ENCODE measurements around the gene FUT7.
"Not testable (repeated sequence)": the region's sequence is repeated elsewhere in the genome, so short reads cannot be mapped to it uniquely, and the experiment has no call there.

FUT7 gene

GRCh38 chr9:137063311-137064026 is 31.6 kb upstream of the FUT7 start:
- TF ChIP-seq JUND (IDR thresholded peaks at IDR 0.05; ENCODE audit: low read depth), result no peak

GRCh38 chr9:137062798-137063197 is 30.9 kb upstream of the FUT7 start:
- in situ Hi-C loops (cut with HindIII; ENCODE audit: low pct_unique_long_range_greater_than_20kb, low sequenced_read_pairs); DNase-seq (ENCODE audit: low read depth in 1 of 2, low spot score in 1 of 2): not testable (repeated sequence)

More at GRCh38 chr9:137063311-137064026, 31.6 kb upstream of the FUT7 start:
- DNase-seq (ENCODE audit: low read depth in 1 of 2, low spot score in 1 of 2), result no peak
- in situ Hi-C loops (cut with HindIII; ENCODE audit: low pct_unique_long_range_greater_than_20kb, low sequenced_read_pairs), result no loop called here

- TF ChIP-seq JUND (IDR thresholded peaks at IDR 0.05; ENCODE audit: low read depth), result no peak
- DNase-seq (ENCODE audit: low read depth in 1 of 2, low spot score in 1 of 2), result no peak
- in situ Hi-C loops (cut with HindIII; ENCODE audit: low pct_unique_long_range_greater_than_20kb, low sequenced_read_pairs), result no loop called here
Observed at GRCh38 chr9:137062384-137062783, 30.5 kb upstream of the FUT7 start.

- TF ChIP-seq JUND (IDR thresholded peaks at IDR 0.05; ENCODE audit: low read depth), result no peak
- no peak for DNase-seq (ENCODE audit: low read depth in 1 of 2, low spot score in 1 of 2)
- in situ Hi-C loops (cut with HindIII; ENCODE audit: low pct_unique_long_range_greater_than_20kb, low sequenced_read_pairs), result no loop called here
Observed at GRCh38 chr9:137058521-137059234, 26.8 kb upstream of the FUT7 start.

- in situ Hi-C loops (cut with HindIII; ENCODE audit: low pct_unique_long_range_greater_than_20kb, low sequenced_read_pairs), result no loop called here
Observed at GRCh38 chr9:137057545-137057944, 25.7 kb upstream of the FUT7 start.

GRCh38 chr9:137056739-137057415 is 25.0 kb upstream of the FUT7 start:
- DNase-seq (ENCODE audit: low read depth in 1 of 2, low spot score in 1 of 2), result no peak
- in situ Hi-C loops (cut with HindIII; ENCODE audit: low pct_unique_long_range_greater_than_20kb, low sequenced_read_pairs), result no loop called here
- no peak for TF ChIP-seq JUND (IDR thresholded peaks at IDR 0.05; ENCODE audit: low read depth)

More at GRCh38 chr9:137057545-137057944, 25.7 kb upstream of the FUT7 start:
- no peak for TF ChIP-seq JUND (IDR thresholded peaks at IDR 0.05; ENCODE audit: low read depth)
- DNase-seq (ENCODE audit: low read depth in 1 of 2, low spot score in 1 of 2), result no peak

- no peak for TF ChIP-seq JUND (IDR thresholded peaks at IDR 0.05; ENCODE audit: low read depth)
- in situ Hi-C loops (cut with HindIII; ENCODE audit: low pct_unique_long_range_greater_than_20kb, low sequenced_read_pairs), result no loop called here
- no peak for DNase-seq (ENCODE audit: low read depth in 1 of 2, low spot score in 1 of 2)
Observed at GRCh38 chr9:137055385-137056364, 23.8 kb upstream of the FUT7 start.

- in situ Hi-C loops (cut with HindIII; ENCODE audit: low pct_unique_long_range_greater_than_20kb, low sequenced_read_pairs), result no loop called here
- no peak for DNase-seq (ENCODE audit: low read depth in 1 of 2, low spot score in 1 of 2)
- TF ChIP-seq JUND (IDR thresholded peaks at IDR 0.05; ENCODE audit: low read depth), result no peak
Observed at GRCh38 chr9:137054932-137055384, 23.1 kb upstream of the FUT7 start.

- DNase-seq (ENCODE audit: low read depth in 1 of 2, low spot score in 1 of 2), result peak; percentile 89 to 96
- in situ Hi-C loops (cut with HindIII; ENCODE audit: low pct_unique_long_range_greater_than_20kb, low sequenced_read_pairs), result no loop called here
- no peak for TF ChIP-seq JUND (IDR thresholded peaks at IDR 0.05; ENCODE audit: low read depth)
Observed at GRCh38 chr9:137053944-137054931, 22.4 kb upstream of the FUT7 start, which contains the start of gene ENTPD2. Gene ENTPD2, minus strand, starts transcription at chr9:137054061. Its CDS starts 64 bp downstream, at chr9:137053997.

GRCh38 chr9:137052998-137053943 is 21.4 kb upstream of the FUT7 start:
- no peak for DNase-seq (ENCODE audit: low read depth in 1 of 2, low spot score in 1 of 2)
- TF ChIP-seq JUND (IDR thresholded peaks at IDR 0.05; ENCODE audit: low read depth), result no peak
- in situ Hi-C loops (cut with HindIII; ENCODE audit: low pct_unique_long_range_greater_than_20kb, low sequenced_read_pairs), result no loop called here

Measured in T47D (cell line).